A375 (cell line): ENCODE results near the gene CCDC112. TPM values are rescaled to one million over a fixed set of nuclear protein-coding genes. Genes with fewer than 3 reads are reported as not detected.

ENCODE experiments used
- small RNA-seq: library from RNA; depleted of rRNA; stranded (forward); fragments of <200 nt; gene quantifications from one replicate; pipeline ENCODE3, GENCODE V24; 2014
- total RNA-seq: library from RNA; depleted of rRNA; stranded (reverse); fragments of >200 nt; shearing (Covaris generic); gene quantifications from 2 replicates; pipeline ENCODE4 v1.2.3, GENCODE V29; 2014; rRNA removed

CCDC112 gene
- total RNA-seq, result 7.4 and 15.2 TPM in 2 replicates

GRCh38 chr5:115296124-115297022 is at the start of gene CCDC112:
TSS of gene CCDC112 (minus strand) at chr5:115296654. CDS start at chr5:115296543, 111 bp downstream.

GRCh38 chr5:115262321-115263077 is 34.0 kb downstream of the CCDC112 start, which contains the start of gene PGGT1B:
TSS of gene PGGT1B (minus strand) at chr5:115262877. CDS start at chr5:115262851, 26 bp downstream.

Small RNAs within 50 kb of the gene (small RNA-seq; reads per million reads assigned to genes)
- gene HMGN1P15, result not detected

Other genes with a start within 250 kb of the CCDC112 start
- 6.3 and 8.8 TPM in 2 replicates for gene TRIM36, start 126.7 kb downstream of the CCDC112 start, total RNA-seq
- gene PGGT1B, start 33.8 kb downstream of the CCDC112 start, total RNA-seq, result 16.2 and 16.7 TPM in 2 replicates
- 8.3 and 8.4 TPM in 2 replicates for gene FEM1C, start 248.1 kb upstream of the CCDC112 start, total RNA-seq